HG03108 (cell line): ENCODE results near the gene CIBAR2.
"Not testable (repeated sequence)": the region's sequence is repeated elsewhere in the genome, so short reads cannot be mapped to it uniquely, and the experiment has no call there.

ENCODE experiments used
- ATAC-seq: cut with Tn5 transposase; IDR thresholded peaks from one replicate; pipeline ENCODE4 v1.9.1; 2021; ENCODE audit warnings: moderate library complexity; ENCODE audit not compliant: unreplicated experiment

CIBAR2 gene

GRCh38 chr16:85128079-85128837 is 16.0 kb upstream of the CIBAR2 start:
- ATAC-seq: no peak

GRCh38 chr16:85127379-85127723 is 15.1 kb upstream of the CIBAR2 start:
- no peak for ATAC-seq

GRCh38 chr16:85126705-85127378 is 14.6 kb upstream of the CIBAR2 start:
- no peak for ATAC-seq

GRCh38 chr16:85126394-85126704 is 14.1 kb upstream of the CIBAR2 start:
- no peak for ATAC-seq

GRCh38 chr16:85125570-85126393 is 13.5 kb upstream of the CIBAR2 start:
- ATAC-seq: no peak

- no peak for ATAC-seq
These were observed 12.5 kb upstream of the CIBAR2 start for GRCh38 chr16:85124636-85125346.

- ATAC-seq: no peak
These were observed 11.8 kb upstream of the CIBAR2 start for GRCh38 chr16:85123891-85124635.

GRCh38 chr16:85123441-85123840 is 11.2 kb upstream of the CIBAR2 start:
- not testable (repeated sequence) for ATAC-seq

GRCh38 chr16:85120006-85120340 is 7.7 kb upstream of the CIBAR2 start:
- no peak for ATAC-seq

- no peak for ATAC-seq
These were observed 5.1 kb upstream of the CIBAR2 start for GRCh38 chr16:85117418-85117817.

GRCh38 chr16:85114909-85115567 is 2.8 kb upstream of the CIBAR2 start:
- no peak for ATAC-seq

- no peak for ATAC-seq
These were observed 1.6 kb upstream of the CIBAR2 start for GRCh38 chr16:85113913-85114312.

GRCh38 chr16:85113168-85113733 is 979 bp upstream of the CIBAR2 start:
- no peak for ATAC-seq

GRCh38 chr16:85111184-85111583 is 1.1 kb downstream of the CIBAR2 start:
- ATAC-seq: no peak

GRCh38 chr16:85110105-85110504 is 2.2 kb downstream of the CIBAR2 start:
- no peak for ATAC-seq

GRCh38 chr16:85107532-85107931 is 4.7 kb downstream of the CIBAR2 start:
- no peak for ATAC-seq

- no peak for ATAC-seq
These were observed 5.2 kb downstream of the CIBAR2 start for GRCh38 chr16:85107083-85107482.

- ATAC-seq: no peak
These were observed 6.8 kb downstream of the CIBAR2 start for GRCh38 chr16:85105475-85105874.

GRCh38 chr16:85104821-85105391 is 7.4 kb downstream of the CIBAR2 start:
- ATAC-seq: peak; percentile 73

- no peak for ATAC-seq
These were observed 8.1 kb downstream of the CIBAR2 start for GRCh38 chr16:85104147-85104546.
